WTC11 (cell line): ENCODE results near the gene ZDHHC14. TPM values are rescaled to one million over a fixed set of nuclear protein-coding genes. Genes with fewer than 3 reads are reported as not detected.

Experiments
- AFF4 ChIP-seq: sonication (generic); formaldehyde crosslinking; IDR thresholded peaks from 2 replicates; pipeline ENCODE4 v1.8.1; 2023; ENCODE audit warnings: mild to moderate bottlenecking, missing genetic modification reagents, borderline replicate concordance
- ATF6 ChIP-seq: sonication (generic); formaldehyde crosslinking; IDR thresholded peaks from 2 replicates; pipeline ENCODE4 v1.8.1; 2023; ENCODE audit warnings: mild to moderate bottlenecking, missing genetic modification reagents
- CREB1 ChIP-seq: sonication (generic); formaldehyde crosslinking; IDR thresholded peaks from 2 replicates; pipeline ENCODE4 v1.8.0; 2023; ENCODE audit warnings: mild to moderate bottlenecking, missing genetic modification reagents
- E2F4 ChIP-seq: sonication (generic); formaldehyde crosslinking; IDR thresholded peaks from 2 replicates; pipeline ENCODE4 v1.8.1; 2022; ENCODE audit warnings: low read depth, mild to moderate bottlenecking, moderate library complexity, missing genetic modification reagents, borderline replicate concordance
- E2F5 ChIP-seq: sonication (generic); formaldehyde crosslinking; IDR thresholded peaks from 2 replicates; pipeline ENCODE4 v1.8.1; 2022; ENCODE audit warnings: mild to moderate bottlenecking, moderate library complexity, missing genetic modification reagents
- ELF4 ChIP-seq: sonication (generic); formaldehyde crosslinking; IDR thresholded peaks from 2 replicates; pipeline ENCODE4 v1.8.1; 2022; ENCODE audit warnings: low read depth, mild to moderate bottlenecking, moderate library complexity, missing genetic modification reagents
- ETV6 ChIP-seq: sonication (generic); formaldehyde crosslinking; IDR thresholded peaks from 2 replicates; pipeline ENCODE4 v1.8.1; 2022; ENCODE audit warnings: mild to moderate bottlenecking, missing genetic modification reagents
- FOXJ3 ChIP-seq: sonication (generic); formaldehyde crosslinking; IDR thresholded peaks from 2 replicates; pipeline ENCODE4 v1.9.0; 2021; ENCODE audit warnings: missing genetic modification reagents, mild to moderate bottlenecking, borderline replicate concordance
- FOXK1 ChIP-seq: sonication (generic); formaldehyde crosslinking; IDR thresholded peaks from 2 replicates; pipeline ENCODE4 v1.8.0; 2022; ENCODE audit warnings: mild to moderate bottlenecking, moderate library complexity, missing genetic modification reagents
- FOXP1 ChIP-seq: sonication (generic); formaldehyde crosslinking; IDR thresholded peaks from 2 replicates; pipeline ENCODE4 v1.8.0; 2022; ENCODE audit warnings: missing genetic modification reagents, mild to moderate bottlenecking, moderate library complexity, borderline replicate concordance
- GABPB1 ChIP-seq: sonication (generic); formaldehyde crosslinking; IDR thresholded peaks from 2 replicates; pipeline ENCODE4 v1.8.1; 2023; ENCODE audit warnings: mild to moderate bottlenecking, missing genetic modification reagents
- GRHL2 ChIP-seq: fragments of 250-450 bp; sonication (Bioruptor Pico); IDR thresholded peaks from 2 replicates; pipeline ENCODE4 v1.8.0; 2022; ENCODE audit warnings: mild to moderate bottlenecking, moderate library complexity; ENCODE audit not compliant: insufficient replicate concordance, severe bottlenecking
- MLX ChIP-seq: sonication (generic); formaldehyde crosslinking; IDR thresholded peaks from 2 replicates; pipeline ENCODE4 v1.8.1; 2023; ENCODE audit warnings: mild to moderate bottlenecking, missing genetic modification reagents, moderate library complexity
- NR3C1 ChIP-seq: sonication (generic); formaldehyde crosslinking; conservative IDR thresholded peaks from 2 replicates; pipeline ENCODE4 v1.8.1; 2023; ENCODE audit warnings: low read depth, mild to moderate bottlenecking, missing genetic modification reagents
- SMAD3 ChIP-seq: sonication (generic); formaldehyde crosslinking; IDR thresholded peaks from 2 replicates; pipeline ENCODE4 v1.8.0; 2022; ENCODE audit warnings: missing genetic modification reagents, mild to moderate bottlenecking, borderline replicate concordance
- ZBTB21 ChIP-seq: sonication (generic); formaldehyde crosslinking; IDR thresholded peaks from 2 replicates; pipeline ENCODE4 v1.8.1; 2023; ENCODE audit warnings: mild to moderate bottlenecking, missing genetic modification reagents, borderline replicate concordance
- ZNF425 ChIP-seq: fragments of 250-450 bp; sonication (Bioruptor Pico); conservative IDR thresholded peaks from 2 replicates; pipeline ENCODE4 v1.9.0; 2021; ENCODE audit warnings: mild to moderate bottlenecking
- ZNF671 ChIP-seq: fragments of 250-450 bp; sonication (Bioruptor Pico); IDR thresholded peaks from 2 replicates; pipeline ENCODE4 v1.8.0; 2021; ENCODE audit warnings: mild to moderate bottlenecking
- ZSCAN18 ChIP-seq: fragments of 250-450 bp; sonication (Bioruptor Pico); IDR thresholded peaks from 2 replicates; pipeline ENCODE4 v2.1.2; 2022; ENCODE audit warnings: mild to moderate bottlenecking, moderate library complexity
- total RNA-seq: library from RNA; stranded (reverse); gene quantifications from 3 replicates; pipeline ENCODE4 v1.2.3, GENCODE V29; 2021
- TF ChIP-seq, protein P1 (sequence below): fragments of 250-450 bp; sonication (Bioruptor Pico); IDR thresholded peaks from 2 replicates; pipeline ENCODE4 v1.9.0; 2021; ENCODE audit warnings: mild to moderate bottlenecking, borderline replicate concordance

ZDHHC14 gene
- total RNA-seq, 1 experiment from 2014 or later = 6.6 TPM

GRCh38 chr6:157531169-157531985 lies 150.4 kb downstream of the ZDHHC14 start (continued):
- TF ChIP-seq E2F4 (CRISPR knock-in tag) (no peak), ATF6 (CRISPR knock-in tag) (no peak), MLX (no peak), ZBTB21 (CRISPR knock-in tag) (no peak), ZSCAN18 (no peak), GABPB1 (CRISPR knock-in tag) (no peak; the same call in none of the 2 replicates), CREB1 (CRISPR knock-in tag) (peak; percentile 94), FOXP1 (peak; percentile 66), ETV6 (no peak; the same call in 1 of the 2 replicates), NR3C1 (no peak), GRHL2 (CRISPR knock-in tag) (no peak), ZNF425 (CRISPR knock-in tag) (no peak), FOXK1 (CRISPR knock-in tag) (0 out of 2 replicates have a peak, but pooled peaks have one; percentile 12), SMAD3 (CRISPR knock-in tag) (peak; percentile 89), ZNF671 (CRISPR knock-in tag) (no peak), FOXJ3 (no peak), ELF4 (CRISPR knock-in tag) (no peak), AFF4 (no peak), E2F5 (CRISPR knock-in tag) (peak; percentile 56; the same call in 1 of the 2 replicates)
- TF ChIP-seq, protein P1, sequence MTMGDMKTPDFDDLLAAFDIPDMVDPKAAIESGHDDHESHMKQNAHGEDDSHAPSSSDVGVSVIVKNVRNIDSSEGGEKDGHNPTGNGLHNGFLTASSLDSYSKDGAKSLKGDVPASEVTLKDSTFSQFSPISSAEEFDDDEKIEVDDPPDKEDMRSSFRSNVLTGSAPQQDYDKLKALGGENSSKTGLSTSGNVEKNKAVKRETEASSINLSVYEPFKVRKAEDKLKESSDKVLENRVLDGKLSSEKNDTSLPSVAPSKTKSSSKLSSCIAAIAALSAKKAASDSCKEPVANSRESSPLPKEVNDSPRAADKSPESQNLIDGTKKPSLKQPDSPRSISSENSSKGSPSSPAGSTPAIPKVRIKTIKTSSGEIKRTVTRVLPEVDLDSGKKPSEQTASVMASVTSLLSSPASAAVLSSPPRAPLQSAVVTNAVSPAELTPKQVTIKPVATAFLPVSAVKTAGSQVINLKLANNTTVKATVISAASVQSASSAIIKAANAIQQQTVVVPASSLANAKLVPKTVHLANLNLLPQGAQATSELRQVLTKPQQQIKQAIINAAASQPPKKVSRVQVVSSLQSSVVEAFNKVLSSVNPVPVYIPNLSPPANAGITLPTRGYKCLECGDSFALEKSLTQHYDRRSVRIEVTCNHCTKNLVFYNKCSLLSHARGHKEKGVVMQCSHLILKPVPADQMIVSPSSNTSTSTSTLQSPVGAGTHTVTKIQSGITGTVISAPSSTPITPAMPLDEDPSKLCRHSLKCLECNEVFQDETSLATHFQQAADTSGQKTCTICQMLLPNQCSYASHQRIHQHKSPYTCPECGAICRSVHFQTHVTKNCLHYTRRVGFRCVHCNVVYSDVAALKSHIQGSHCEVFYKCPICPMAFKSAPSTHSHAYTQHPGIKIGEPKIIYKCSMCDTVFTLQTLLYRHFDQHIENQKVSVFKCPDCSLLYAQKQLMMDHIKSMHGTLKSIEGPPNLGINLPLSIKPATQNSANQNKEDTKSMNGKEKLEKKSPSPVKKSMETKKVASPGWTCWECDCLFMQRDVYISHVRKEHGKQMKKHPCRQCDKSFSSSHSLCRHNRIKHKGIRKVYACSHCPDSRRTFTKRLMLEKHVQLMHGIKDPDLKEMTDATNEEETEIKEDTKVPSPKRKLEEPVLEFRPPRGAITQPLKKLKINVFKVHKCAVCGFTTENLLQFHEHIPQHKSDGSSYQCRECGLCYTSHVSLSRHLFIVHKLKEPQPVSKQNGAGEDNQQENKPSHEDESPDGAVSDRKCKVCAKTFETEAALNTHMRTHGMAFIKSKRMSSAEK = no peak
